Keratinocyte (primary cell): ENCODE results near the gene CENPP. TPM values are rescaled to one million over a fixed set of nuclear protein-coding genes. Genes with fewer than 3 reads are reported as not detected.

Source experiments
- DNase-seq: peaks from one replicate; pipeline ENCODE4 v3.0.0-alpha.2; 2011; ENCODE audit warnings: low read depth, missing footprints, low spot score
- FAIRE-seq: peaks from 2 replicates; lab custom pipeline; 2011; peaks lifted over from hg19 to GRCh38; lab: Jason Lieb, UNC
- H2AFZ ChIP-seq: 2 replicates; pipeline ENCODE4 v1.6.0; 2012; ENCODE audit warnings: low read length, control low read depth, inconsistent platforms; ENCODE audit not compliant: control insufficient read depth
- H3K27ac ChIP-seq: 2 replicates; pipeline ENCODE4 v1.5.1; 2011; ENCODE audit warnings: low read length; ENCODE audit not compliant: control insufficient read depth, insufficient read depth
- H3K27me3 ChIP-seq: 3 replicates; pipeline ENCODE4 v1.6.0; 2011; ENCODE audit warnings: low read length; ENCODE audit not compliant: control insufficient read depth, insufficient read depth; ENCODE audit errors: extremely low read depth
- H3K36me3 ChIP-seq, 2 experiments: 2 replicates in 1 of 2; 3 replicates in 1 of 2; pipeline ENCODE4 v1.5.1; 2011; ENCODE audit warnings: low read length in 2 of 2, mild to moderate bottlenecking in 1 of 2; ENCODE audit not compliant: control insufficient read depth in 2 of 2, insufficient read depth in 2 of 2; ENCODE audit errors: extremely low read depth in 1 of 2
- H3K4me1 ChIP-seq: 3 replicates; pipeline ENCODE4 v1.5.1; 2011; ENCODE audit warnings: low read length; ENCODE audit not compliant: control insufficient read depth, insufficient read depth; ENCODE audit errors: extremely low read depth
- H3K4me2 ChIP-seq: 3 replicates; pipeline ENCODE4 v1.6.0; 2011; ENCODE audit warnings: low read depth, low read length; ENCODE audit not compliant: control insufficient read depth, insufficient read depth; ENCODE audit errors: extremely low read depth
- H3K4me3 ChIP-seq, 3 experiments: fragments of 200-600 bp in 1 of 3; sonication (generic) in 1 of 3; 2 replicates in 2 of 3; 3 replicates in 1 of 3; pipeline ENCODE4 v1.5.1; 2011 to 2016; ENCODE audit warnings: low read length in 3 of 3, mild to moderate bottlenecking in 3 of 3, control low read depth in 2 of 3, inconsistent platforms in 1 of 3, low read depth in 1 of 3, mixed read lengths in 1 of 3, mixed run types in 1 of 3, moderate library complexity in 1 of 3; ENCODE audit not compliant: control insufficient read depth in 2 of 3, insufficient read depth in 2 of 3; ENCODE audit errors: extremely low read depth in 1 of 3
- H3K79me2 ChIP-seq: 2 replicates; pipeline ENCODE4 v1.6.0; 2012; ENCODE audit warnings: low read length; ENCODE audit not compliant: control insufficient read depth, insufficient read depth
- H3K9ac ChIP-seq: 3 replicates; pipeline ENCODE4 v1.6.0; 2011; ENCODE audit warnings: low read length; ENCODE audit not compliant: control insufficient read depth, insufficient read depth; ENCODE audit errors: extremely low read depth
- H3K9me1 ChIP-seq: 3 replicates; pipeline ENCODE4 v1.6.0; 2011; ENCODE audit warnings: low read length; ENCODE audit not compliant: control insufficient read depth, insufficient read depth; ENCODE audit errors: extremely low read depth
- H3K9me3 ChIP-seq: 2 replicates; pipeline ENCODE4 v1.5.1; 2012; ENCODE audit warnings: low read depth, low read length; ENCODE audit not compliant: control insufficient read depth
- H4K20me1 ChIP-seq: 3 replicates; pipeline ENCODE4 v1.6.0; 2011; ENCODE audit warnings: low read length; ENCODE audit not compliant: control insufficient read depth, insufficient read depth; ENCODE audit errors: extremely low read depth
- CTCF ChIP-seq, 3 experiments: IDR thresholded peaks in 1 of 3; conservative IDR thresholded peaks in 1 of 3; optimal IDR thresholded peaks in 1 of 3; 2 replicates in 2 of 3; 3 replicates in 1 of 3; pipeline versions ENCODE3 to v1.5.1; 2011; ENCODE audit warnings: low read length in 3 of 3, mild to moderate bottlenecking in 3 of 3, moderate library complexity in 2 of 3, control low read depth in 1 of 3, inconsistent platforms in 1 of 3; ENCODE audit not compliant: insufficient read depth in 2 of 3; ENCODE audit errors: extremely low read depth in 1 of 3
- EZH2 ChIP-seq: IDR thresholded peaks from one replicate; pipeline ENCODE4 v1.6.1; 2012; ENCODE audit warnings: inconsistent platforms, mild to moderate bottlenecking, low read length, moderate library complexity
- dilution Hi-C: fragments of 300-500 bp; cut with MboI; formaldehyde crosslinking; loops from one replicate; pipeline ENCODE4 v1.7.0; 2020; ENCODE audit warnings: low sequenced_read_pairs; ENCODE audit not compliant: extremely low pct_ligation_motif_present
- polyA plus RNA-seq, 5 experiments: library from polyadenylated mRNA; depleted of rRNA in 3 of 5; stranded (reverse) in 3 of 5; stranded (forward) in 1 of 5; unstranded in 1 of 5; fragments of >200 nt; gene quantifications; 1 replicate in 1 of 5; 2 replicates in 3 of 5; 3 replicates in 1 of 5; pipeline versions ENCODE4 v1.2.1 to v1.2.3, GENCODE V29; 2011 to 2012; ENCODE audit warnings: missing spikeins in 2 of 5, low read depth in 1 of 5, low replicate concordance in 1 of 5

Gene CENPP
- polyA plus RNA-seq, 1 donor (not counting 4 experiments of a cell fraction or from before 2014, with no cell fraction given) = 6.7 TPM

- dilution Hi-C loops = no loop called here
- Histone ChIP-seq H3K79me2 (no peaks in the 10 kb centered on the region), H3K9me1 (no peaks in the 10 kb centered on the region), H3K4me1 (peaks cover 36% of the 10 kb centered on the region), H3K9me3 (no peaks in the 10 kb centered on the region), H3K4me3 (no peak overlapping the region), H3K36me3 (no peaks in the 10 kb centered on the region), H3K9ac (no peak overlapping the region), H4K20me1 (no peaks in the 10 kb centered on the region), H2AFZ (peak overlapping the region; percentile 30), H3K27ac (peak overlapping the region; percentile 98), H3K27me3 (no peaks in the 10 kb centered on the region), H3K4me2 (no peak overlapping the region)
- no peak for FAIRE-seq
- no peak for TF ChIP-seq CTCF (optimal IDR thresholded peaks at IDR 0.05 in 1 of 3, IDR thresholded peaks at IDR 0.05 in 1 of 3, conservative IDR thresholded peaks at IDR 0.05 in 1 of 3; ENCODE audit: extremely low read depth in 1 of 3, insufficient read depth in 2 of 3, low read length in 3 of 3)
- TF ChIP-seq EZH2 = no peak
- DNase-seq = no peak
Measured at GRCh38 chr9:92507496-92507895, 181.7 kb downstream of the CENPP start.

GRCh38 chr9:92508018-92508820 lies 182.5 kb downstream of the CENPP start:
- H3K9me1 ChIP-seq = no peaks in the 10 kb centered on the region
- H3K27ac ChIP-seq = no peak overlapping the region
- no peaks in the 10 kb centered on the region for H3K79me2 ChIP-seq
- no peaks in the 10 kb centered on the region for H3K27me3 ChIP-seq
- dilution Hi-C loops = no loop called here
- no peak overlapping the region for H3K4me3 ChIP-seq
- H4K20me1 ChIP-seq = no peaks in the 10 kb centered on the region
- H3K4me2 ChIP-seq = no peak overlapping the region
- no peak overlapping the region for H2AFZ ChIP-seq
- TF ChIP-seq CTCF (optimal IDR thresholded peaks at IDR 0.05 in 1 of 3, IDR thresholded peaks at IDR 0.05 in 1 of 3, conservative IDR thresholded peaks at IDR 0.05 in 1 of 3; ENCODE audit: extremely low read depth in 1 of 3, insufficient read depth in 2 of 3, low read length in 3 of 3) (no peak), EZH2 (no peak)
- no peak overlapping the region for H3K9ac ChIP-seq
- peaks cover 36% of the 10 kb centered on the region for H3K4me1 ChIP-seq
- FAIRE-seq (no peak), DNase-seq (no peak)
- no peaks in the 10 kb centered on the region for H3K9me3 ChIP-seq
- H3K36me3 ChIP-seq = no peaks in the 10 kb centered on the region
